OCI-LY3 (cell line): ENCODE measurements around the gene INPP5A.

Experiments
- H2AFZ ChIP-seq: fragments of 200-600, 300-600 bp; shearing (Covaris generic); 2 replicates; pipeline ENCODE4 v1.6.0; 2014; ENCODE audit warnings: antibody characterized with exemption, low read depth, low read length
- H3K27ac ChIP-seq: fragments of 200-600, 300-600 bp; sonication (generic); 2 replicates; pipeline ENCODE4 v1.5.1; 2014; ENCODE audit warnings: mild to moderate bottlenecking, low read length, moderate library complexity, mixed read lengths
- H3K27me3 ChIP-seq: fragments of 200-600, 300-600 bp; sonication (generic); 2 replicates; pipeline ENCODE4 v1.6.1; 2014; ENCODE audit warnings: low read depth, low read length, mixed read lengths
- H3K36me3 ChIP-seq: fragments of 200-600, 300-600 bp; sonication (generic); replicated peaks from 2 replicates; pipeline ENCODE3; 2014; ENCODE audit warnings: low read depth, low read length, mixed read lengths
- H3K4me1 ChIP-seq: fragments of 300-600, 200-600 bp; sonication (generic); 2 replicates; pipeline ENCODE4 v1.6.1; 2014; ENCODE audit warnings: low read length, mixed read lengths
- H3K4me2 ChIP-seq: fragments of 200-600, 300-600 bp; sonication (generic); 2 replicates; pipeline ENCODE4 v1.6.1; 2014; ENCODE audit warnings: low read length, mixed read lengths
- H3K4me3 ChIP-seq: fragments of 300-600, 200-600 bp; sonication (generic); 2 replicates; pipeline ENCODE4 v1.5.1; 2014; ENCODE audit warnings: antibody characterized with exemption, mild to moderate bottlenecking, low read length, moderate library complexity
- H3K79me2 ChIP-seq: fragments of 300-600, 200-600 bp; shearing (Covaris generic); 2 replicates; pipeline ENCODE4 v1.6.1; 2014; ENCODE audit warnings: mild to moderate bottlenecking, low read length, mixed read lengths
- H3K9ac ChIP-seq: fragments of 300-600, 200-600 bp; shearing (Covaris generic); 2 replicates; pipeline ENCODE4 v1.6.0; 2014; ENCODE audit warnings: mild to moderate bottlenecking, low read length, moderate library complexity
- H3K9me3 ChIP-seq: fragments of 200-600, 300-600 bp; shearing (Covaris generic); 2 replicates; pipeline ENCODE4 v1.6.1; 2014; ENCODE audit warnings: low read length, mixed read lengths; ENCODE audit not compliant: insufficient read depth
- H4K20me1 ChIP-seq: fragments of 200-600, 300-600 bp; sonication (generic); 2 replicates; pipeline ENCODE4 v1.6.1; 2016; ENCODE audit warnings: low read length, mixed read lengths; ENCODE audit not compliant: insufficient read depth
- EZH2phosphoT487 ChIP-seq: fragments of 200-600 bp; shearing (Covaris generic); IDR thresholded peaks from 2 replicates; pipeline ENCODE4 v1.6.1; 2018; ENCODE audit warnings: antibody characterized with exemption, mixed run types, low read depth
- TF ChIP-seq, protein P1 (sequence below): fragments of 200-600, 300-600 bp; sonication (generic); IDR thresholded peaks from 2 replicates; pipeline ENCODE4 v1.5.1; 2014; ENCODE audit warnings: antibody characterized with exemption, low read length, low read depth

The INPP5A gene

DNA sequence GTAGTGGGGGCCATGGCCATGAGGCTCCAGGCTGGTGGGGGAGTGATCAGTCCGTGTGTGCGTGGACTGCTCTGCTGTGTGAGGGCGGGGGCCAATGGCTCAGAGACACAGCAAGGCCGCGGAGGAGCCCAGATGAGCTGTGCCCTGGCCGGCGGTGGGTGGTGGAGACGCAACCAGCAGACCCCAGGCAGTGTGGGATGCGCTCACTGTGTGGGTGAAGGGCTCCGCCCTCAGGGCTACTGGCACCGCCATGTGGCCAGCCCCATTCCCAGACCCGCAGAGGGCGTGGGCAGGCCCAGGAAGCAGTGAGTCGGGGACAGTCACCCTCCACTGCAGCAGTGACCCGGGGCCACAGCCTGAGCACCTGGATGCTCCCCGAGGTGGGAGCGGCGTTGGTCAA is 239.2 kb downstream of the INPP5A start:
- TF ChIP-seq EZH2phosphoT487, result no peak
- TF ChIP-seq, protein P1, sequence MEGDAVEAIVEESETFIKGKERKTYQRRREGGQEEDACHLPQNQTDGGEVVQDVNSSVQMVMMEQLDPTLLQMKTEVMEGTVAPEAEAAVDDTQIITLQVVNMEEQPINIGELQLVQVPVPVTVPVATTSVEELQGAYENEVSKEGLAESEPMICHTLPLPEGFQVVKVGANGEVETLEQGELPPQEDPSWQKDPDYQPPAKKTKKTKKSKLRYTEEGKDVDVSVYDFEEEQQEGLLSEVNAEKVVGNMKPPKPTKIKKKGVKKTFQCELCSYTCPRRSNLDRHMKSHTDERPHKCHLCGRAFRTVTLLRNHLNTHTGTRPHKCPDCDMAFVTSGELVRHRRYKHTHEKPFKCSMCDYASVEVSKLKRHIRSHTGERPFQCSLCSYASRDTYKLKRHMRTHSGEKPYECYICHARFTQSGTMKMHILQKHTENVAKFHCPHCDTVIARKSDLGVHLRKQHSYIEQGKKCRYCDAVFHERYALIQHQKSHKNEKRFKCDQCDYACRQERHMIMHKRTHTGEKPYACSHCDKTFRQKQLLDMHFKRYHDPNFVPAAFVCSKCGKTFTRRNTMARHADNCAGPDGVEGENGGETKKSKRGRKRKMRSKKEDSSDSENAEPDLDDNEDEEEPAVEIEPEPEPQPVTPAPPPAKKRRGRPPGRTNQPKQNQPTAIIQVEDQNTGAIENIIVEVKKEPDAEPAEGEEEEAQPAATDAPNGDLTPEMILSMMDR, result no peak
- no peak overlapping the region for H3K4me2 ChIP-seq

DNA sequence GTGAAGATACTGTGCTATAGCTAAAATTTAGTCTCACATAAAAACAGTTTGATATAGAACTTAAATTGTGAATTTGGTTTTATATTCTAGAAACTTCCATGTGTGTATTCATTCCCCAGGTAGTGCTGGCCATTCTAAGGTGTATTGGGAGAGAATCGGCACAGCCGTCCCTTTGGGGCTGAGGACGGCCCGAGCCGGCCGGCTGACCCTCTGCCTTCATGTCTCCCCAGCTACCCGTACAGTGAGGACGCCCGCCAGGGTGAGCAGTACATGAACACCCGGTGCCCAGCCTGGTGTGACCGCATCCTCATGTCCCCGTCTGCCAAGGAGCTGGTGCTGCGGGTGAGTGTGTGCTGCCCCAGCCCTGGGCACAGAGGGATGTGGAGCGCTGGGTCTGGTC is 239.9 kb downstream of the INPP5A start:
- H3K27me3 ChIP-seq, result no peaks in the 10 kb centered on the region
- TF ChIP-seq, protein P1, result no peak
- no peak for TF ChIP-seq EZH2phosphoT487
- no peaks in the 10 kb centered on the region for H3K4me1 ChIP-seq
- H3K27ac ChIP-seq, result no peak overlapping the region
- H4K20me1 ChIP-seq, result no peaks in the 10 kb centered on the region
- H3K4me2 ChIP-seq, result no peak overlapping the region
- no peak overlapping the region for H2AFZ ChIP-seq
- no peaks in the 10 kb centered on the region for H3K79me2 ChIP-seq
- H3K9me3 ChIP-seq, result no peaks in the 10 kb centered on the region
- H3K9ac ChIP-seq, result no peak overlapping the region
- no peaks in the 10 kb centered on the region for H3K36me3 ChIP-seq
- H3K4me3 ChIP-seq, result no peak overlapping the region

More for the DNA sequence above, 239.2 kb downstream of the INPP5A start:
- Histone ChIP-seq H3K4me1 (no peaks in the 10 kb centered on the region), H2AFZ (no peak overlapping the region), H3K27ac (no peak overlapping the region), H3K9me3 (no peaks in the 10 kb centered on the region), H4K20me1 (no peaks in the 10 kb centered on the region), H3K27me3 (no peaks in the 10 kb centered on the region), H3K4me3 (no peak overlapping the region), H3K9ac (no peak overlapping the region), H3K36me3 (no peaks in the 10 kb centered on the region), H3K79me2 (no peaks in the 10 kb centered on the region)

DNA sequence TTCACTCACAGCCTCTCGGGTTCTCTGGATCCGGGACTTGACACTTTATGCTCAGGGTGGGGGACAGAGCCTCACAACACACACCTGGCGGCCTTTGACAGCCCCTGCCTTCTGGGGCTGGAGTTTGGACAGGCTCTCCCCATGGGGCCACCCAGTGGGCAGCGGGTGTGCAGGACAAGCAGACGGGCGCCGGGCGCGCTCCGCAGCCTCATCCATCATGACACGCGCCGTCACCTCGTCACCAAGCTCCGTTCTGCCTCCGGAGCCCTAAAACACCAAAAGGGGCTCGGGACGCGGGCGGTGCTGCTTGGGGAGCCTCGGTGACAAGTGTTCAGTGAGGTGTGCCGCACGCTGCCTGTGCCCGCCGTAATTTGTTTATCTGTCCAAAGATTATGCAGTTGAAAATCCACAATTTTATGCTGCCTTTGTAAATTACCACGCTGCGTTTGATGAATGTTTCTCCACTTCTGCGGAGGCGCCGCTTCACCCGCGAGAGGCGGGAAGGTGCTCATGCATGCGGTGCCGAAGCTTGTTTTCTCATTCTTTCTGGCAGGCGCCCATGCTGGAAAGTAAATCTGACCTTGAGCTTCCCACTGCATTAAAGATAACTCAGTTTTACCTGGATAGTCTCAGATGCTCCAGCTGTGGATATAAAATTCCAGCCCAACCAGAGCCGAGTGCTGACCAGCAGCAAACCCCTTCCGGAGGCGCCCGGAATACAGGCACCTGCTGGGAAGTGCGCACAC is 242.1 kb downstream of the INPP5A start:
- Histone ChIP-seq H2AFZ (no peak overlapping the region), H3K27ac (no peak overlapping the region), H3K79me2 (no peaks in the 10 kb centered on the region), H3K4me3 (no peak overlapping the region), H3K9me3 (no peaks in the 10 kb centered on the region), H3K36me3 (no peaks in the 10 kb centered on the region), H3K4me1 (no peaks in the 10 kb centered on the region), H4K20me1 (no peaks in the 10 kb centered on the region), H3K4me2 (no peak overlapping the region), H3K27me3 (no peaks in the 10 kb centered on the region), H3K9ac (no peak overlapping the region)
- TF ChIP-seq EZH2phosphoT487, result no peak
- TF ChIP-seq, protein P1, result no peak

DNA sequence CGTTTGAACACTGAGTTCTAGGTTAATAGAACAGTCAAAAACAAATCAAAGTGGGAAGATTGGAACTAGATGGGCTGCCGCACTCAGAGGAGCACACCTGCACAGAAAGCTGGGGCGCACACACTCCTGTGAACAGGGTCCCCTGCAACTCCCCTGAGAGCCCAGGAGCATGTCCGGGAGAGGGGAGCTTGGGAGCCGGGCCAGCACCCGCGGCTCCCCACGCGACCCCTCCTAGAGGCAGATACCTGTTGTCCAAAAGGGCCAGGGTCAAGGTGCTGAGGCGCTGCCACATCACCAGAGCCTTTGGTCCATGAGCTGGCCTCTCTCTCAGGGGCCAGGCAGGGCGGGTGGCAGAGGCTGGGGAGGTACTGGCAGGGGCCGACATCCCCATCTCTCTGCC is 242.8 kb downstream of the INPP5A start:
- TF ChIP-seq, protein P1, result no peak
- no peak for TF ChIP-seq EZH2phosphoT487
- no peaks in the 10 kb centered on the region for H3K27me3 ChIP-seq
- no peak overlapping the region for H3K9ac ChIP-seq
- H3K4me1 ChIP-seq, result no peaks in the 10 kb centered on the region
- H3K36me3 ChIP-seq, result no peaks in the 10 kb centered on the region
- H3K9me3 ChIP-seq, result no peaks in the 10 kb centered on the region
- H3K27ac ChIP-seq, result no peak overlapping the region
- H4K20me1 ChIP-seq, result no peaks in the 10 kb centered on the region
- H3K4me2 ChIP-seq, result no peak overlapping the region
- no peaks in the 10 kb centered on the region for H3K79me2 ChIP-seq
- no peak overlapping the region for H3K4me3 ChIP-seq
- no peak overlapping the region for H2AFZ ChIP-seq
